ENCODE measurements around the gene CHRNB1. TPM values are rescaled to one million over a fixed set of nuclear protein-coding genes. Genes with fewer than 3 reads are reported as not detected.
A peak's percentile ranks its signal among the peaks of the same experiment; 100 is the strongest.

Gene CHRNB1
- total and polyA plus RNA-seq, 2 experiments from 2014 or later = 11.1 to 11.2 TPM

DNA sequence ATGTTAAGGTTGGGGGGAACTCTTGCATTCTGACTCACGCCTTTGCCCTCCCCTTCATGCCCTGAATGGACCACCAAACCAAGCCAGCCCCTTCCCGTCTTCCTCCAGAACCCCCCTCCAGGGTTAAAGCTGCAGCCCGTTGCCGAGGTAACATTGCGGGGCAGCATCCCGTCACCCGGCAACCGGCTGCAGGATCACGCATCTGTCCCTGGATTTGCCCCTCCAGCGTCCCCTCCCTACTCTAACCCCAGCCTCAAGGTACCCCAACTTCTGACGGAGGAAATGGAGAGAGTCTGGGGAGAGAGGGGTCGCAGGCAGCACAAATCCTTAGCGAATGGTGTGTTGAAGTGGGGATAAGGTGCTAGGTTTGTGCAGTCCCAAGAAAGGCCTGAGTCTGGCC lies 37.8 kb upstream of the CHRNB1 start (continued):
- TF ChIP-seq ZNF462 (CRISPR knock-in tag; IDR thresholded peaks at IDR 0.05) (no peak), EZH2phosphoT487 (IDR thresholded peaks at IDR 0.05; ENCODE audit: unreplicated experiment) (no peak), NANOG (IDR thresholded peaks at IDR 0.05; ENCODE audit: borderline replicate concordance) (no peak), ZNF114 (CRISPR knock-in tag; IDR thresholded peaks at IDR 0.05) (no peak), JUNB (IDR thresholded peaks at IDR 0.05; ENCODE audit: unreplicated experiment) (no peak), EZH2 (IDR thresholded peaks at IDR 0.05; ENCODE audit: low read depth, unreplicated experiment) (no peak)

GRCh38 chr17:7407485-7408251 lies 37.2 kb upstream of the CHRNB1 start, which contains the start of gene NLGN2:
NLGN2 (plus strand) TSS chr17:7407845; CDS start chr17:7408256, 411 bp downstream.
- H3K27ac Mint-ChIP-seq = no peak within 1 kb of the TSS
- ATAC-seq (no peak), DNase-seq (ENCODE audit: low spot score) (peak; percentile 50)
- 0 out of 2 replicates have a peak within 1 kb of the TSS, but pooled peaks have one; percentile 32 for H2AFZ ChIP-seq
- peaks cover 36% of the 10 kb centered on the region for H3K4me1 Mint-ChIP-seq
- H3K4me3 ChIP-seq = peak within 1 kb of the TSS; percentile 57
- H3K79me2 ChIP-seq (replicated peaks; ENCODE audit: insufficient read depth) = peaks cover 13% of the 10 kb centered on the region
- peaks cover 18% of the 10 kb centered on the region for H3K27me3 Mint-ChIP-seq (ENCODE audit: insufficient read depth, low read depth, poor library complexity)
- H4K20me1 ChIP-seq (replicated peaks; ENCODE audit: insufficient read depth) = peaks cover 4% of the 10 kb centered on the region
- H3K27ac ChIP-seq (ENCODE audit: low read depth) = no peak within 1 kb of the TSS
- H3K36me3 ChIP-seq (ENCODE audit: insufficient read depth) = no peaks in the 10 kb centered on the region; the same call in 1 of the 2 replicates
- no peaks in the 10 kb centered on the region for H3K27me3 ChIP-seq (ENCODE audit: insufficient read depth)
- H3F3A ChIP-seq (replicated peaks; ENCODE audit: low read depth) = peaks cover 18% of the 10 kb centered on the region
- peak within 1 kb of the TSS; percentile 93 for H3K4me3 Mint-ChIP-seq
- peaks cover 21% of the 10 kb centered on the region for H3K36me3 Mint-ChIP-seq (ENCODE audit: low read depth)
- peaks cover 27% of the 10 kb centered on the region for H3K4me1 ChIP-seq (ENCODE audit: insufficient read depth)
- no peaks in the 10 kb centered on the region for H3K9me2 ChIP-seq (ENCODE audit: insufficient read depth)
- H3K9me3 Mint-ChIP-seq = no peaks in the 10 kb centered on the region
- peak within 1 kb of the TSS; percentile 81 for H3K4me2 ChIP-seq
- TF ChIP-seq ZNF114 (CRISPR knock-in tag; IDR thresholded peaks at IDR 0.05) = no peak
- no peak for TF ChIP-seq POLR2AphosphoS5 (IDR thresholded peaks at IDR 0.05; ENCODE audit: low read depth)
- TF ChIP-seq ZNF462 (CRISPR knock-in tag; IDR thresholded peaks at IDR 0.05) = no peak
- TF ChIP-seq STAT1 (IDR thresholded peaks at IDR 0.05; ENCODE audit: unreplicated experiment) = no peak

Measured in GM23338 (cell line).